CD4-positive, alpha-beta T cell (primary cell): ENCODE results near the gene ATP4B. TPM values are rescaled to one million over a fixed set of nuclear protein-coding genes. Genes with fewer than 3 reads are reported as not detected.

ENCODE experiments used
- ATAC-seq: fragments of 200-7000 bp; cut with Tn5 transposase; one replicate; pipeline ENCODE4 v1.10.0; 2022; ENCODE audit warnings: mild to moderate bottlenecking; ENCODE audit not compliant: poor library complexity
- CTCF ChIA-PET: fragments of 350-600 bp; sonication (Branson Sonifier 250); formaldehyde crosslinking; loops from one replicate; lab custom pipeline; 2021; ENCODE audit warnings: antibody characterized with exemption, inconsistent platforms; lab: Charles Lee
- POLR2A ChIA-PET: fragments of 350-600 bp; sonication (Branson Sonifier 250); formaldehyde crosslinking; loops from one replicate; lab custom pipeline; 2021; ENCODE audit warnings: antibody characterized with exemption, inconsistent platforms; lab: Charles Lee
- DNase-seq, 14 experiments: peaks; one replicate each; pipeline ENCODE4 v3.0.0-alpha.2; 2013 to 2020; ENCODE audit warnings: mixed read lengths in 2 of 14
- H3K27ac ChIP-seq, 2 donors: one replicate each; pipeline versions ENCODE4 v1.5.1 to v1.7.0; 2013; ENCODE audit warnings: low read length in 2 of 2, low read depth in 1 of 2, mild to moderate bottlenecking in 1 of 2
- H3K27me3 ChIP-seq, 2 experiments: 1 replicate in 1 of 2; 2 replicates in 1 of 2; pipeline versions ENCODE4 v1.6.1 to v1.7.0; 2013; ENCODE audit warnings: low read length in 2 of 2, control low read depth in 1 of 2, mild to moderate bottlenecking in 1 of 2, moderate library complexity in 1 of 2; ENCODE audit not compliant: insufficient read depth in 2 of 2, control insufficient read depth in 1 of 2
- H3K36me3 ChIP-seq: one replicate; pipeline ENCODE4 v1.6.1; 2013; ENCODE audit warnings: low read length, control low read depth; ENCODE audit not compliant: insufficient read depth
- H3K4me1 ChIP-seq: one replicate; pipeline ENCODE4 v1.6.1; 2013; ENCODE audit warnings: low read length, control low read depth; ENCODE audit not compliant: insufficient read depth
- H3K4me3 ChIP-seq: one replicate; pipeline ENCODE4 v1.5.1; 2013; ENCODE audit warnings: mild to moderate bottlenecking, low read length, moderate library complexity
- H3K9me3 ChIP-seq, 2 experiments: 1 replicate in 1 of 2; 2 replicates in 1 of 2; pipeline versions ENCODE4 v1.6.1 to v1.7.0; 2013; ENCODE audit warnings: low read length in 2 of 2, mild to moderate bottlenecking in 2 of 2, control low read depth in 1 of 2, moderate library complexity in 1 of 2; ENCODE audit not compliant: control insufficient read depth in 1 of 2, insufficient read depth in 1 of 2
- H3K27ac Mint-ChIP-seq: one replicate; pipeline ENCODE4 v1.8.0; 2020; ENCODE audit warnings: mixed read lengths
- H3K27me3 Mint-ChIP-seq: one replicate; pipeline ENCODE4 v1.8.0; 2021; ENCODE audit warnings: mixed read lengths
- H3K36me3 Mint-ChIP-seq: one replicate; pipeline ENCODE4 v1.8.0; 2021; ENCODE audit warnings: low read depth, mixed read lengths
- H3K4me1 Mint-ChIP-seq: one replicate; pipeline ENCODE4 v1.8.0; 2021; ENCODE audit warnings: low read depth, mixed read lengths
- H3K4me3 Mint-ChIP-seq: one replicate; pipeline ENCODE4 v1.8.0; 2020; ENCODE audit warnings: mild to moderate bottlenecking, mixed read lengths
- H3K9me3 Mint-ChIP-seq: one replicate; pipeline ENCODE4 v1.8.0; 2020; ENCODE audit warnings: mixed read lengths
- intact Hi-C, 2 experiments: fragments of 100-400 bp; cut with DNase I in 1 of 2; cut with micrococcal nuclease in 1 of 2; formaldehyde crosslinking; loops; one replicate each; pipeline versions ENCODE4 v1.15.1 to v1.9.0; 2023 to 2025; cut with DNase I, micrococcal nuclease
- total RNA-seq, 174 experiments: library from RNA in 2 of 174; stranded (reverse) in 2 of 174; gene quantifications; one replicate each; pipeline ENCODE4 v1.2.3 and lab custom pipeline; 2021 to 2026
- TF ChIP-seq, protein P1 (sequence below): fragments of 200-600 bp; IDR thresholded peaks from one replicate; pipeline ENCODE4 v1.8.0; 2022; ENCODE audit warnings: antibody characterized with exemption, mild to moderate bottlenecking

The ATP4B gene
- total RNA-seq, 2 experiments from 2014 or later = not detected

DNA sequence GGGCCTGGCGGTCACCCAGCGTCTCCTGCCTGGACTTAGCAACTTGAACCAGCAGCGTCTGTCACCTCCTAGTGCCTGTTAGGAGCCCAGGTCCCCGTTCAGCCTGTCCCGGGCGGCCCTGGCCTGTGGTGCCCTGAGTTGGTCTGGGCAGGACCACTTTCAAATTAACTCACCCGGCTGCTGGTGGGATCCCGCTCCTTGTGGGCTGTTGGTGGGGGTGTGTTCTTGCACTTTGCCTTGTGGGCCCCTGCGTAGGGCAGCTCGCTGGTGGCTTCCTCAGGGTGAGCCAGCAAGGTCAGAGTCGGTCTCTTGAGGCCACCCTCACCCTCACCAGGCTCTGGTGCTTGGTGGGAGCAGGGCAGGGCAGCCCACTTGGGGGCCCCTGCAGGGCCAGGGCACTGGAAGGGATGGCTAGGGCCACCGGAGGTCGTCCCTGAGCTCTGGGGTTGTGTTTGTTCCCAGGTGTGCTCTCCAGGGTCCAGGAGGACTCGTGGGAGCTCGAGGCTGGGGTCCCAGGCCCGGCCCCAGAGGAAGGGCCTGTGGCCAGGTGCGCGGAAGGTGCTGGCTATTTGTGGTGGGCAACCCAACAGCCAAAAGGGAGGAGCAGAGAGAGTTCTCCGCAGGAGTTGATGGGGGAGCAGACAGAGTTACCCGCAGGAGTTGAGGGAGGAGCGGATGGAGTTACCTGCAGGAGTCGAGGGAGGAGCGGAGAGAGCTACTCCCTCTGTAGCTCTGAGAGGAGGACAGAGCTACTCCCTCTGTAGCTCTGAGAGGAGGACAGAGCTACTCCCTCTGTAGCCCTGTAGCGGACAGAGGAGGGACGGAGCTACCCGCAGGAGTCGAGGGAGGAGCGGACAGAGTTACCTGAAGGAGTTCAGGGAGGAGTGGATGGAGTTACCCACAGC is 56.6 kb downstream of the ATP4B start:
- H3K27me3 Mint-ChIP-seq = no peaks in the 10 kb centered on the region
- Histone ChIP-seq H3K27me3 (no peaks in the 10 kb centered on the region), H3K4me1 (no peaks in the 10 kb centered on the region), H3K9me3 (peaks cover 0 to 25% of the 10 kb centered on the region in 2 experiments), H3K27ac (no peak overlapping the region), H3K36me3 (peaks cover 17% of the 10 kb centered on the region), H3K4me3 (no peak overlapping the region)
- ATAC-seq (no peak), DNase-seq (no peak)
- no peaks in the 10 kb centered on the region for H3K9me3 Mint-ChIP-seq
- TF ChIP-seq, protein P1, sequence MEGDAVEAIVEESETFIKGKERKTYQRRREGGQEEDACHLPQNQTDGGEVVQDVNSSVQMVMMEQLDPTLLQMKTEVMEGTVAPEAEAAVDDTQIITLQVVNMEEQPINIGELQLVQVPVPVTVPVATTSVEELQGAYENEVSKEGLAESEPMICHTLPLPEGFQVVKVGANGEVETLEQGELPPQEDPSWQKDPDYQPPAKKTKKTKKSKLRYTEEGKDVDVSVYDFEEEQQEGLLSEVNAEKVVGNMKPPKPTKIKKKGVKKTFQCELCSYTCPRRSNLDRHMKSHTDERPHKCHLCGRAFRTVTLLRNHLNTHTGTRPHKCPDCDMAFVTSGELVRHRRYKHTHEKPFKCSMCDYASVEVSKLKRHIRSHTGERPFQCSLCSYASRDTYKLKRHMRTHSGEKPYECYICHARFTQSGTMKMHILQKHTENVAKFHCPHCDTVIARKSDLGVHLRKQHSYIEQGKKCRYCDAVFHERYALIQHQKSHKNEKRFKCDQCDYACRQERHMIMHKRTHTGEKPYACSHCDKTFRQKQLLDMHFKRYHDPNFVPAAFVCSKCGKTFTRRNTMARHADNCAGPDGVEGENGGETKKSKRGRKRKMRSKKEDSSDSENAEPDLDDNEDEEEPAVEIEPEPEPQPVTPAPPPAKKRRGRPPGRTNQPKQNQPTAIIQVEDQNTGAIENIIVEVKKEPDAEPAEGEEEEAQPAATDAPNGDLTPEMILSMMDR = no peak
- H3K4me3 Mint-ChIP-seq = no peak overlapping the region
- ChIA-PET POLR2A (no interaction called here), CTCF (no interaction called here)
- intact Hi-C loops = no loop called here
- H3K4me1 Mint-ChIP-seq = no peaks in the 10 kb centered on the region
- no peak overlapping the region for H3K27ac Mint-ChIP-seq
- peaks cover 19% of the 10 kb centered on the region for H3K36me3 Mint-ChIP-seq

- H3K4me1 ChIP-seq = no peaks in the 10 kb centered on the region
- TF ChIP-seq, protein P1 = no peak
- H3K4me3 ChIP-seq = no peak overlapping the region
- H3K27me3 ChIP-seq = no peaks in the 10 kb centered on the region
- ChIA-PET POLR2A (no interaction called here), CTCF (no interaction called here)
- peaks cover 4% of the 10 kb centered on the region for H3K4me1 Mint-ChIP-seq
- no peak overlapping the region for H3K4me3 Mint-ChIP-seq
- DNase-seq (peak in 1 of 14 experiments; percentile 14), ATAC-seq (no peak)
- no peak overlapping the region for H3K27ac Mint-ChIP-seq
- H3K36me3 Mint-ChIP-seq = peaks cover 29% of the 10 kb centered on the region
- intact Hi-C loops = no loop called here
- H3K36me3 ChIP-seq = peaks cover 29% of the 10 kb centered on the region
- H3K27me3 Mint-ChIP-seq = no peaks in the 10 kb centered on the region
- H3K9me3 ChIP-seq = peaks cover 0 to 25% of the 10 kb centered on the region in 2 experiments
- H3K9me3 Mint-ChIP-seq = no peaks in the 10 kb centered on the region
- no peak overlapping the region for H3K27ac ChIP-seq
Measured at GRCh38 chr13:113599391-113599790, 58.6 kb downstream of the ATP4B start.

Other genes with a start within 250 kb of the ATP4B start
- under 1 TPM; 0.42 to 0.47 TPM for gene ADPRHL1, start 204.7 kb downstream of the ATP4B start, total RNA-seq
- 10 to 100 TPM; 16.2 to 18.9 TPM for gene DCUN1D2, start 167.5 kb downstream of the ATP4B start, total RNA-seq
- gene TFDP1, start 73.4 kb downstream of the ATP4B start, total RNA-seq = 10 to 100 TPM; 17.6 to 20.0 TPM
- gene GRK1, start 9.0 kb upstream of the ATP4B start, total RNA-seq = not detected
- gene TMEM255B, start 101.0 kb upstream of the ATP4B start, total RNA-seq = 1 to 10 TPM; 1.0 to 1.2 TPM
- gene GAS6, start 205.9 kb upstream of the ATP4B start, total RNA-seq = 1 to 10 TPM in 1 of 2 experiments, under 1 TPM in 1; 0.52 to 1.0 TPM